KMS-11 (cell line): ENCODE measurements around the gene FAM222A.

Experiments used
- H2AFZ ChIP-seq: fragments of 200-600 bp; sonication (generic); 2 replicates; pipeline ENCODE4 v1.6.1; 2016; ENCODE audit warnings: antibody characterized with exemption, mixed run types, low read depth
- H3K27ac ChIP-seq: fragments of 200-600 bp; sonication (generic); 2 replicates; pipeline ENCODE4 v1.6.1; 2016; ENCODE audit warnings: mild to moderate bottlenecking, mixed run types
- H3K27me3 ChIP-seq: fragments of 200-600 bp; sonication (generic); 2 replicates; pipeline ENCODE4 v1.6.1; 2017; ENCODE audit warnings: mild to moderate bottlenecking, low read depth, mixed run types, moderate library complexity; ENCODE audit not compliant: insufficient read depth
- H3K36me3 ChIP-seq: fragments of 200-600 bp; sonication (generic); 2 replicates; pipeline ENCODE4 v1.6.1; 2017; ENCODE audit warnings: mild to moderate bottlenecking, mixed run types; ENCODE audit not compliant: insufficient read depth
- H3K4me1 ChIP-seq: fragments of 200-600 bp; sonication (generic); 2 replicates; pipeline ENCODE4 v1.6.1; 2016; ENCODE audit warnings: mild to moderate bottlenecking, low read depth, mixed run types; ENCODE audit not compliant: poor library complexity, severe bottlenecking
- H3K4me2 ChIP-seq: fragments of 200-600 bp; sonication (generic); 2 replicates; pipeline ENCODE4 v1.7.0; 2016; ENCODE audit warnings: mild to moderate bottlenecking, mixed run types
- H3K4me3 ChIP-seq: fragments of 200-600 bp; sonication (generic); IDR thresholded peaks from 2 replicates; pipeline ENCODE4 v1.6.1; 2017; ENCODE audit warnings: low read depth, low read length, mixed read lengths; ENCODE audit not compliant: insufficient read depth
- H3K79me2 ChIP-seq: fragments of 200-600 bp; sonication (generic); 2 replicates; pipeline ENCODE4 v1.6.1; 2016; ENCODE audit warnings: low read depth, mixed run types; ENCODE audit not compliant: insufficient read depth
- H3K9ac ChIP-seq: fragments of 200-600 bp; sonication (generic); 2 replicates; pipeline ENCODE4 v1.6.1; 2016; ENCODE audit warnings: mild to moderate bottlenecking, mixed run types
- H4K20me1 ChIP-seq: fragments of 200-600 bp; sonication (generic); 2 replicates; pipeline ENCODE4 v1.6.1; 2016; ENCODE audit warnings: mild to moderate bottlenecking, mixed run types; ENCODE audit not compliant: insufficient read depth
- CTCF ChIP-seq: fragments of 200-600 bp; sonication (generic); conservative IDR thresholded peaks from 2 replicates; pipeline ENCODE4 v1.6.1; 2017; ENCODE audit warnings: low read depth, mild to moderate bottlenecking, antibody characterized with exemption, low read length, moderate library complexity, mixed read lengths

FAM222A gene

GRCh38 chr12:109697877-109698468 lies 15.7 kb upstream of the FAM222A start:
- Histone ChIP-seq H3K79me2 (no peaks in the 10 kb centered on the region), H3K4me2 (no peak overlapping the region), H2AFZ (no peak overlapping the region), H3K36me3 (no peaks in the 10 kb centered on the region), H3K4me3 (no peak overlapping the region), H3K9ac (no peak overlapping the region), H3K27me3 (no peaks in the 10 kb centered on the region), H3K27ac (no peak overlapping the region), H4K20me1 (no peaks in the 10 kb centered on the region), H3K4me1 (no peaks in the 10 kb centered on the region)
- TF ChIP-seq CTCF, result no peak

GRCh38 chr12:109698820-109699219 lies 14.8 kb upstream of the FAM222A start:
- H3K9ac ChIP-seq, result no peak overlapping the region
- no peak overlapping the region for H3K4me3 ChIP-seq
- no peak for TF ChIP-seq CTCF
- no peak overlapping the region for H3K4me2 ChIP-seq
- no peaks in the 10 kb centered on the region for H3K79me2 ChIP-seq
- no peaks in the 10 kb centered on the region for H3K4me1 ChIP-seq
- H3K36me3 ChIP-seq, result no peaks in the 10 kb centered on the region
- H3K27me3 ChIP-seq, result no peaks in the 10 kb centered on the region
- H2AFZ ChIP-seq, result no peak overlapping the region
- H3K27ac ChIP-seq, result no peak overlapping the region
- no peaks in the 10 kb centered on the region for H4K20me1 ChIP-seq

- Histone ChIP-seq H3K36me3 (no peaks in the 10 kb centered on the region), H4K20me1 (no peaks in the 10 kb centered on the region), H3K9ac (no peak overlapping the region), H3K4me3 (no peak overlapping the region), H2AFZ (no peak overlapping the region), H3K27ac (no peak overlapping the region), H3K4me1 (no peaks in the 10 kb centered on the region), H3K4me2 (no peak overlapping the region), H3K27me3 (no peaks in the 10 kb centered on the region), H3K79me2 (no peaks in the 10 kb centered on the region)
- no peak for TF ChIP-seq CTCF
Measured at GRCh38 chr12:109701064-109701463, 12.6 kb upstream of the FAM222A start.

- TF ChIP-seq CTCF, result no peak
- Histone ChIP-seq H3K4me3 (no peak overlapping the region), H3K9ac (no peak overlapping the region), H4K20me1 (no peaks in the 10 kb centered on the region), H3K27ac (no peak overlapping the region), H3K27me3 (no peaks in the 10 kb centered on the region), H2AFZ (no peak overlapping the region), H3K36me3 (no peaks in the 10 kb centered on the region), H3K4me1 (no peaks in the 10 kb centered on the region), H3K4me2 (no peak overlapping the region), H3K79me2 (no peaks in the 10 kb centered on the region)
Measured at GRCh38 chr12:109702111-109702841, 11.3 kb upstream of the FAM222A start.
